Mesothelial cell of epicardium (in vitro differentiated cells): ENCODE results near the gene FECH. TPM values are rescaled to one million over a fixed set of nuclear protein-coding genes. Genes with fewer than 3 reads are reported as not detected.

Experiments used
- DNase-seq, 2 experiments: peaks; one replicate each; pipeline ENCODE4 v3.0.0; 2021; ENCODE audit warnings: low spot score in 2 of 2; ENCODE audit not compliant: unreplicated experiment in 2 of 2
- H3K27ac Mint-ChIP-seq: 2 replicates; pipeline ENCODE4 v1.8.0; 2021; ENCODE audit warnings: mixed read lengths
- H3K27me3 Mint-ChIP-seq: 2 replicates; pipeline ENCODE4 v1.8.0; 2021; ENCODE audit warnings: low read depth, mixed read lengths
- H3K36me3 Mint-ChIP-seq: 2 replicates; pipeline ENCODE4 v1.8.0; 2021; ENCODE audit warnings: mixed read lengths
- H3K4me1 Mint-ChIP-seq: 2 replicates; pipeline ENCODE4 v1.8.0; 2021; ENCODE audit warnings: mixed read lengths
- H3K4me3 Mint-ChIP-seq: 2 replicates; pipeline ENCODE4 v1.8.0; 2021; ENCODE audit warnings: mild to moderate bottlenecking, moderate library complexity, mixed read lengths
- H3K9me3 Mint-ChIP-seq: 2 replicates; pipeline ENCODE4 v1.8.0; 2021; ENCODE audit warnings: mixed read lengths
- CTCF ChIP-seq: fragments of 200-600 bp; sonication (generic); IDR thresholded peaks from one replicate; pipeline ENCODE4 v1.5.0; 2021; ENCODE audit warnings: antibody characterized with exemption; ENCODE audit not compliant: unreplicated experiment
- total RNA-seq: library from RNA; stranded (reverse); gene quantifications from 3 replicates; pipeline ENCODE4 v1.2.1, GENCODE V29; 2021

FECH gene
- total RNA-seq, 1 donor from 2014 or later = 29.4 TPM

GRCh38 chr18:57498682-57499256, 87.7 kb downstream of the FECH start:
- no peaks in the 10 kb centered on the region for H3K36me3 Mint-ChIP-seq
- no peaks in the 10 kb centered on the region for H3K9me3 Mint-ChIP-seq
- no peak for DNase-seq
- no peak overlapping the region for H3K27ac Mint-ChIP-seq
- H3K4me3 Mint-ChIP-seq = no peak overlapping the region
- peaks cover 35% of the 10 kb centered on the region for H3K27me3 Mint-ChIP-seq
- TF ChIP-seq CTCF = no peak
- H3K4me1 Mint-ChIP-seq = no peaks in the 10 kb centered on the region

Other genes with a start within 250 kb of the FECH start
- gene ST8SIA3, start 234.1 kb downstream of the FECH start, total RNA-seq = not detected in 3 replicates
- gene ONECUT2, start 151.3 kb downstream of the FECH start, total RNA-seq = 0.09 to 0.51 TPM (median 0.09 TPM) in 3 replicates
- 83.1 to 94.3 TPM (median 86.6 TPM) in 3 replicates for gene NARS1, start 35.1 kb upstream of the FECH start, total RNA-seq
- 14.0 to 18.5 TPM (median 14.1 TPM) in 3 replicates for gene ATP8B1, start 216.6 kb upstream of the FECH start, total RNA-seq